ENCODE results near the gene LACTBL1. TPM values are rescaled to one million over a fixed set of nuclear protein-coding genes. Genes with fewer than 3 reads are reported as not detected.
A peak's percentile ranks its signal among the peaks of the same experiment; 100 is the strongest.

The LACTBL1 gene
- total RNA-seq, 1 experiment from 2014 or later = not detected

DNA sequence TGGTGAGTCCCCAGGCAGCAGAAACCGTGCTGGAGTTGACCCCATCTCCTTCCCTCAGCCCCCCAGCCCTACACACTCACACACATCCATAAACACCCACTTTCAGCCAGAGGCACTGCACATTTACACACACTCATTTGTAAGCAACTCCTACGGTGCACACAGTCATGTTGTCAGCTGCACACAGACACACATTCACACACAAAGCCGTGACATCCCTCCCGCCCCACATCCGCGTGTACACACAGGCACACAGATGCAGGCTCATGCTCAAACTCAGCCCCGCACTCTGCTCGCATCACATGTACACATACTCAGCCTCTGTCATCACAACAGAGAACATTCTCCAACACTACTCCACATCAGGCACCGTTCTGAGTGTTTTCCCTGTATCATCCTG, 47.6 kb downstream of the LACTBL1 start:
- H3K4me3 ChIP-seq = no peak overlapping the region
- H3K9me3 ChIP-seq = peaks cover 7% of the 10 kb centered on the region
- DNase-seq = no peak
- H3K27me3 ChIP-seq = 0 out of 2 replicates have a peak, but pooled peaks cover 3% of the 10 kb centered on the region
- no peaks in the 10 kb centered on the region for H3K36me3 ChIP-seq

DNA sequence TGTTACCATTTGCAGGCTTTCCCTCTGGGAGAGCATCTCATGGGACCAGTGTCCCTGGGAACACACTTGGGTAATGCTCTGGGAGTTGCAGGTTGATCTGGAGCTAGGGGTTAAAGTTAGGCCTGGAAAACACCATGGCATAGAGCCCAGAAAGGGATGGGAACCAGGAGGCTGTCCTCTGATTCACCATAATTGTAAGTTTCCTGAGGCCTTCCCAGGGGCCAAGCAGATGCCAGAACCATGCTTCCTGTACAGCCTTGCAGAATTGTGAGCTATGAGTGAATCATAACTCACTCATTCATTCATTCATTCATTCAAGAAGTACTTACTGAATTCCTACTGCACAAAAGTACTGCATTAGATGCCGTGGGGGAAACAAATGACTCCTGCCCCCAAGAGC, 50.0 kb downstream of the LACTBL1 start:
- 0 out of 2 replicates have a peak, but pooled peaks cover 3% of the 10 kb centered on the region for H3K27me3 ChIP-seq
- no peak overlapping the region for H3K4me3 ChIP-seq
- peaks cover 7% of the 10 kb centered on the region for H3K9me3 ChIP-seq
- no peak for DNase-seq
- H3K36me3 ChIP-seq = no peaks in the 10 kb centered on the region

DNA sequence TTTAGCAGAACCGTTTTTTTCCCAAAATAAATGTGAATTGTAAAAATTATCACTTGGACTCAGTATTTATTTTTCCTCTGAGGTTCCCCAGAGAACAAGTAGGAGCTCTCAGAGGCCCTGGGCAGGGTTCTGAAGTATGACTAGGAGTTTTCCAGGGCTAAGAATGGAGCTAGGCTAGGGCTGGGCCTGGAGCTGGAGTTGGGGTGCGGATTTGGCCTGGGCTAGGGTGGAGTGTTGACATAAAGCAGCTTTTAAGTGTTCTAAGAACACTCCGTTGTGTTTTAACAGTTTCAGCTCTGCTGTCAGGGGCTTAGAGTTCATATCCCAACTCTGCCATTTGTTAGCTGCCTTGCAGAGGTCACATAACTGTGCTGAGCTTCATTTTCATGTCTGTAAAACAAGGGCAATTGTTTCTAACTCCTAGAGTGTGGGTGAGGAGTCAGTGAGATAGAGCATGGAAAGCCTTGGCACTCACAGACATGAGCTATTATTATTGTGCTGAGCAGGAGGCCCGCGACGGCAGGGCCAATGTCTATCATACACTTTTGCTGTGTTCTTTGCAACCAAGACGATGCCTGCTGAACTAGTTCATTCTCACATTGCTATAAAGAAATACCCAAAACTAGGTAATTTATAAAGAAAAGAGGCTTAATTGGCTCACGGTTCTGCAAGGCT, 51.1 kb downstream of the LACTBL1 start:
- no peaks in the 10 kb centered on the region for H3K36me3 ChIP-seq
- DNase-seq = no peak
- H3K9me3 ChIP-seq = peaks cover 7% of the 10 kb centered on the region
- 0 out of 2 replicates have a peak, but pooled peaks cover 2% of the 10 kb centered on the region for H3K27me3 ChIP-seq
- H3K4me3 ChIP-seq = no peak overlapping the region

DNA sequence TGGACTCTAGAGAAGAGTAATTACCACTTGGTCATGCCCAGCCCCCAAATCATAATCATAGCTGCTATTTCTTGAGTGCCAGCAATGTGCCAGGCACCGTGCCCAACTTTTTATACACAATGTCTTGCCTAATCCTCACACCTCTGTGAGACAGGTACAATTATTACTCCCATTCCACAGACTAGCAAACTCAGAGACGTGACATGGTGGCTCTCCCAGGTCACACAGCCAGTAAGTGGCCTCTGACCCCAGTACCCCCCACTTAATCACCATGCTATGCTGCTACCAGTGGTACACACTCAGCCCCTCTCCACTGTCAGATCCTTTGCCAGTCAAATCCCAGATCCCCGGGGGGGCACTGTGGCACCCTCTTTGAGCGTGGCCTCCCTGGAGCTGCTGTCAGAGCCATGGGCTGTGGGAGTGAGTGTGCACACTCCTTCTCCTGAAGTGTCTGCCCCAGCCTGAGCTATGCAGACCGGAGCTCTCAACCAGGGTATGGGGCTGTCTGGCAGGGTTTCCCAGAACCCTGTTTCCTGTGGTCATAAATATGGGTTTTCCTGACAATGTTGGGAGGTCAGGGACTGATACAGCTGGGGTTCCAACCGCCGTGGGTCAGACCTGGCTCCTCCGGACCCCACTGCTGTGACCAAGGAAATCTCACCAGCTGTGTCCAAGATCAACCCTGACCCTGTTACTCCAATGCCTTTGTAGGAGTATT, 51.8 kb downstream of the LACTBL1 start:
- DNase-seq = no peak
- no peaks in the 10 kb centered on the region for H3K36me3 ChIP-seq
- H3K27me3 ChIP-seq = no peaks in the 10 kb centered on the region
- H3K9me3 ChIP-seq = peaks cover 7% of the 10 kb centered on the region
- no peak overlapping the region for H3K4me3 ChIP-seq

DNA sequence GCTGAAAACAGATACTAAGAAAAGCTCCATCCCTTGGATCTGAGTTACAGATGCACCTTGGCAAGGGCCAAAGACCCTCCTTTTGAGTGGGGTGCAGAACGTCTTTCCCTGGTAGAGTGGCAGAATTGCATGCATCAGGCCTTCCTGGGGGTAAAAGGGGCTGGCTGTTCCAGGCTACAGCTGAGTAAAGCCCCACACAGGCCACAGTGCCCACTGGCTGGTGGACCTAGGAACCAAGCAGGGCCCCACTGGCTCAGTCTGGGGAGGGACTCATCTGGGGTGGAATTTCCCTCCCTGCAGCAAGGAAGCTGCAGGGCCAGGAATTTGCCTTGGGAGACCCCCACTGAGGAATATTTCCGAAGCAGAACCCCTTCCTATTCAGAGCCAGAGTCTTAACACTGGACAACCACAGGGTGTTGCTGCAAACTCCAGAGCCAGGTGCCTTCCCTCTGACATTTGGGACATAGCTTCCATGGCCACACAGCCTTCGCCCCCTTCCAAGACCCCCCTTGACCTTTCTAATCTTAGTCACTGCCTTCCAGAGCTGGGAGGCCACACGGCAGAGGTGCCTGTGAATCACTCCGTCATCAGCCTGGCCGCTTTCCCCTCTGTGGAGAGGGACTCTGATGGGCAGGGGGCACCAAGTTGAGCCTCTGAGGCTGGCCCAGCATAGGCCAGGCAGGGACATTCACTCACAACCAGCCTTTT, 52.5 kb downstream of the LACTBL1 start:
- DNase-seq = no peak
- Histone ChIP-seq H3K9me3 (peaks cover 7% of the 10 kb centered on the region), H3K36me3 (no peaks in the 10 kb centered on the region), H3K4me3 (no peak overlapping the region), H3K27me3 (no peaks in the 10 kb centered on the region)

DNA sequence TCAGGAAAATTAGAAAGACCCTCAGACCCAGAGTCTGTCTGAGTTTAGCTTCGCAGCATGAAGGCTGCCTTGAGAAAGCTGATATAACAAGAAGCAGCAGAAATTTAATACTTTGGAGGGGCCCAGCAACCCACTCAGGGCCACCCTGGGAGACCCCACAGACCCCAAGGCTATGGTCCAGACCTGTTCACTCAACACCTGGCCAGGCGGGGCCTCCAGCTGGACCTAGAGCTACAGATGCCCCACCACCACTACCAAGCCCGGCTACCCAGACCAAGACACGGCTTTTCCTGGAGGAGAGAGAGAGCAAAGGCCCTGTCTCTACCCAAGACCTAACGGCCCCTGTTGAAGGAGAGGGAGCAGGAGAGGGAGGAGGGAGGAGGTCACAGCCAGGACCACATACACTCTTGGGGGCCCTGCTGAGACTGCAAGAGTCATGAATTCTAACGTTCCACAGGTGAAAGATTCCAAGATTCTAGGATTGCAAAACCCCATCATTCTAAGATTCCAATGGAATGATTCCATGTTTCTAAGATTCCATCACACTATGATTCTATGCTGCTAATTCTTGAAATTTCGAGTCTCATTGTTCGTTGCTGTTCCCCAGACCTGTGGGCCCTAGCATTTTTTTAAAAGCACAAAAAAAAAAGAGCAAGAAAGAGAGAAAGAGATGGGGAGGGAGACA, 53.2 kb downstream of the LACTBL1 start:
- H3K4me3 ChIP-seq = no peak overlapping the region
- no peak for DNase-seq
- no peaks in the 10 kb centered on the region for H3K36me3 ChIP-seq

DNA sequence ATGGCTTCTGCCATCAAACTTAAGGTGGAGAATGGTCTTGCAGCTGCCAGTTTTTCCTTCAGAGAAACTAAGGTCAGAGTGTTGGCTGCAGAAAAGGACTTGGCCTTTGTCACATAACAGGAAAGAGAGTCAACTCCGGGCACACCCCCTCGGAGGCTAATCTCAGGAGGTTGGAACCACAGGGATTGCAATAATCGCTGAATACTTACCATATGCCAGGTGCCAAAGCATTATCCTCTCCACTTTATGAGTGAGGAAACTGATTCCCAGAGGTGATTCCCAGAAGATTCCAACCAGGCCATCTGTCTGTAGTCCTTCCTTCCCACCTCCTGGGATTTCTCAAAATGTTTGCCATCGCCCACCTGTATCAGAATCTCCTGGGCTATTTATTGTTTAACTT, 54.0 kb downstream of the LACTBL1 start:
- Histone ChIP-seq H3K9me3 (peaks cover 7% of the 10 kb centered on the region), H3K36me3 (no peaks in the 10 kb centered on the region)
- no peak for DNase-seq

More for the DNA sequence above, 53.2 kb downstream of the LACTBL1 start:
- peaks cover 7% of the 10 kb centered on the region for H3K9me3 ChIP-seq
- H3K27me3 ChIP-seq = no peaks in the 10 kb centered on the region

DNA sequence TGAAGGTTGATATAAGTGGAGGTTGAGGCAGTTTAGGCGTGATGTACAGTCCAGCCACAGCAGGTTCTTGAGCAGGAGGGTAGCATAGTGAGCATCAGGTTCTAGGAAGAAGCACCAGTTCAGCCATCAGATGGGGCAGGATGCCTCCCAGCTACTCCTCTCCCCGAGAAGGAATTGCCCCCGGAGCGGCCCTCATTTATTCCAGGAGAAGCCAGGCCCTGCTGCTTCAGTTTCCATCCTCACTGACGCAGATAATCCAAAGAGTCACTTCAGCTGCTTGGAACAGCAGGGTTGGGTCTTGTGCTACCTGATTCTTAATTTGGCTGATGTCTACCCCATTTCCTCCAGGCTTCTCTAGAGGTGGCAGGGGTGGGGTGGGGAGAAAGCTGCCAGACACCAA, 54.7 kb downstream of the LACTBL1 start:
- Histone ChIP-seq H3K27me3 (no peaks in the 10 kb centered on the region), H3K9me3 (peaks cover 5% of the 10 kb centered on the region), H3K4me3 (no peak overlapping the region), H3K36me3 (no peaks in the 10 kb centered on the region)
- DNase-seq = no peak

More for the DNA sequence above, 54.0 kb downstream of the LACTBL1 start:
- H3K4me3 ChIP-seq = no peak overlapping the region
- no peaks in the 10 kb centered on the region for H3K27me3 ChIP-seq

DNA sequence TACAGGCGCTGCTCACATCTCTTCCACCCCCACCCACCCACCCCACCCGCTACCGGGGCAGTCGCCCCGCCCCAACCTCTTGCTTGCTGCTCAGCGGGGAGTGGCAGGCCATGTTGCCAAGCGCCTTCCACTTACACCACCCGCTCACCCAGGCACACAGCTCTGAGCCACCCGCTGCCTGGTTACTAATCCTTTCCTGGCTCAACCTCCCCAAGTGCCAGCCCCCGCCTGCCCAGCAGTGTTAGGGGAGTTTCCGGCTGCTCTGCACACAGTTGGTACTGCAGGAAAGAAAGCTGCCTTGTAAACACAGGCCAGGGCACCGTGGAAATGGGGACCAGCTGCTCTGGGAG, 56.2 kb downstream of the LACTBL1 start:
- peak; percentile 78 for DNase-seq

DNA sequence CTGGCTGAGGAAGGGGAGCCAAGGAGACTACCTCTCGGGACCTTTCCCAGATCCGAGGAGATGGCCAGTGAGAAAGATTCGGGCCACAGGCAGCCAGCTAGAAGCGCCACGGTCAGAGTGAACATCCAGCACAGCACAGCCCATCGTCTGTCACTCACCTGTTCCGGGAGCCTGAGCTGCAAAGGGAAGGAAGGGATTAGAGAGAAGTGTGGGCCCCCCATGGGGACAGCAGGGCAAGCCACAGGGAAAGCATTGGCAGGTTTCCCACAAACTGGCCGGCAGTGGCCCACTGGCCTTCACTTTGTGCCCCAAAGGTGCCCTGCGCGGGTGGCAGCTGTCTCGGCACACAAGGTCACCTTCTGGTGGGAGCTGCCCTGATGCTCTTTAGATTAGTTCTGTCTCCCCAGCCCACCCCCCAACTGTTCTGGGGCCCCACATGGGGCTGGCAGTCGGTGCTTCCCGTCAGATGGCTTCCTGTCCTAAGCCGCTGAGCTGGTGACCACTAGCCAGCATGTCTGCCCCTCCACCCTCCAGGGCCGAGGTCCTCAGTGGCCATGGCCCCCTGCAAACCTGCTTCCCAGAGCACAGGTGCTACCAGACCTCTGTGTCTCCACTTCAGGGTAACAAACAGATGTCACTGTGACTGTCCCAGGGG, 56.7 kb downstream of the LACTBL1 start:
- no peaks in the 10 kb centered on the region for H3K27me3 ChIP-seq
- no peaks in the 10 kb centered on the region for H3K36me3 ChIP-seq
- H3K4me3 ChIP-seq = no peak overlapping the region
- H3K9me3 ChIP-seq = no peaks in the 10 kb centered on the region
- no peak for DNase-seq

More for the DNA sequence above, 56.2 kb downstream of the LACTBL1 start:
- Histone ChIP-seq H3K36me3 (no peaks in the 10 kb centered on the region), H3K27me3 (no peaks in the 10 kb centered on the region), H3K4me3 (no peak overlapping the region), H3K9me3 (no peaks in the 10 kb centered on the region)

DNA sequence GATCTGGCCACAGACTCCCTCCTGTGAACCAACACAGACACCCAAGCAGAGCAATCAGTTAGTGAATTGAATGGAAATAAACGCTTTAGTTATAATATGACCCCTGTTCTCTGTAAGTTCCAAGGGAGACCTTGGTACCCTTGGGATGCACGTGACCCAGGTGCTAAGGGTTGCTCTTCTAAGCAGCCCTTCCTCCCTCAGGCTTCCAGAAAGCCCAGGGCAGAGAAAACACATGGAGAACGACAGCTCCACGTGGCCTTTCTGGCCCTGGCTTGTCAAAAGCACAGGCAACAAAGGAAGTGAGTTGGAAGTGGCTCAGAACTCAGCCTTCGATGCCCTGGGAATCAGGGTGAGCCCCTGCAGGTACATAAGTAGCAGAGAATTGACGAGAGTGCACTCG, 57.4 kb downstream of the LACTBL1 start:
- no peaks in the 10 kb centered on the region for H3K9me3 ChIP-seq
- H3K36me3 ChIP-seq = no peaks in the 10 kb centered on the region
- no peaks in the 10 kb centered on the region for H3K27me3 ChIP-seq
- no peak overlapping the region for H3K4me3 ChIP-seq
- no peak for DNase-seq

DNA sequence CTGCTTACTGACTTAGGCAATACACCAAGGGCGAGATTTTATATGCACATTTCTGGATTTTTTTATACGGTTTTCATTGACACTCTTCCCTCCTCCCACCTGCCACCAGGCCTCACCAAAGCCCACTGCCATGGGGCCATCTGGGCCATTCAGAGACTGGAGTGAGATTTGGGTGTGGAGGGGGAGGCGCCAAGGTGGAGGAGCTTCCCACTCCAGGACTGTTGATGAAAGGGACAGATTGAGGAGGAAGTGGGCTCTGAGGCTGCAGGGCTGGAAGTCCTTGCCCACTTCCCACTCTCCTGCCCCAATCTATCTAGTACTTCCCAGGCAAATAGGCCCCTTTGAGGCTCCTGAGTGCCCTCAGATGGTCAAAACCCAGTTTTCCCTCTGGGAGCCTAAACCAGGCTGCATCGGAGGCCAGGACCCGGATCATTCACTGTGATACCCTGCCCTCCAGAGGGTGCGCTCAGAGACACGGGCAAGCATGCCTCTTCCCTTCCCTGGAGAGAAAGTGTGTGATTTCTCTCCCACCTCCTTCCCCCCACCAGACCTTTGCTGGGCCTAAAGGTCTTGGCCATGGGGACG, 57.9 kb downstream of the LACTBL1 start:
- DNase-seq = no peak
- H3K9me3 ChIP-seq = no peaks in the 10 kb centered on the region
- H3K36me3 ChIP-seq = no peaks in the 10 kb centered on the region
- H3K27me3 ChIP-seq = no peaks in the 10 kb centered on the region
- H3K4me3 ChIP-seq = no peak overlapping the region

DNA sequence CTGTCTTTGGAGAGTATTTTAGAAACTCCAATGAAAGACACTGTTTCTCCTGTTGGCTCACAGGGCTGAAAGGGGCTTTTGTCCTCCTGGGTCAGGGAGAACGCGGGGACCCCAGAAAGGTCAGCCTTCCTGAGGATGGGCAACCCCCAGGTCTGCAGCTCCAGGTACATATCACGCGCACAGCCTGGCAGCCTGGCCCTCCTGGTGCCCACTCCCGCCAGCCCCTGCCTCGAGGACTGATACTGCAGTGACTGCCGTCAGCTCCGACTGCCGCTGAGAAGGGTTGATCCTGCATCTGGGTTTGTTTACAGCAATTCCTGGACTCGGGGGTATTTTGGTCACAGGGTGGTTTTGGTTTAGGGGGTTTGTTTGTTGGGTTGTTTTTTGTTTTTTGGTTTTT, 58.5 kb downstream of the LACTBL1 start:
- H3K9me3 ChIP-seq = no peaks in the 10 kb centered on the region
- no peaks in the 10 kb centered on the region for H3K27me3 ChIP-seq
- no peaks in the 10 kb centered on the region for H3K36me3 ChIP-seq
- DNase-seq = no peak
- no peak overlapping the region for H3K4me3 ChIP-seq

DNA sequence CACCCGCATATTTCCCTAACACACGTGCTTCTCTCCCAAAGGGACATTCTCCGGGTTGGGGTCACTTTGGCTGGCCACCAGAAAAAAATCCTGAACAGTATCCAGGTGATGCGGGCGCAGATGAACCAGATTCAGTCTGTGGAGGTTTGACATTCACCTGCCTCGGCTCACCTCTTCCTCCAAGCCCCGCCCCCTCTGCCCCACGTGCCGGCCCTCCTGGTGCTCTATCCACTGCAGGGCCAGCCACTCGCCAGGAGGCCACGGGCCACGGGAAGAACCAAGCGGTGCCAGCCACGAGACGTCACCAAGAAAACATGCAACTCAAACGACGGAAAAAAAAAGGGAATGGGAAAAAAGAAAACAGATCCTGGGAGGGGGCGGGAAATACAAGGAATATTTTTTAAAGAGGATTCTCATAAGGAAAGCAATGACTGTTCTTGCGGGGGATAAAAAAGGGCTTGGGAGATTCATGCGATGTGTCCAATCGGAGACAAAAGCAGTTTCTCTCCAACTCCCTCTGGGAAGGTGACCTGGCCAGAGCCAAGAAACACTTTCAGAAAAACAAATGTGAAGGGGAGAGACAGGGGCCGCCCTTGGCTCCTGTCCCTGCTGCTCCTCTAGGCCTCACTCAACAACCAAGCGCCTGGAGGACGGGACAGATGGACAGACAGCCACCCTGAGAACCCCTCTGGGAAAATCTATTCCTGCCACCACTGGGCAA, 59.1 kb downstream of the LACTBL1 start:
- DNase-seq = no peak
- Histone ChIP-seq H3K9me3 (no peaks in the 10 kb centered on the region), H3K27me3 (no peaks in the 10 kb centered on the region), H3K4me3 (no peak overlapping the region), H3K36me3 (no peaks in the 10 kb centered on the region)

DNA sequence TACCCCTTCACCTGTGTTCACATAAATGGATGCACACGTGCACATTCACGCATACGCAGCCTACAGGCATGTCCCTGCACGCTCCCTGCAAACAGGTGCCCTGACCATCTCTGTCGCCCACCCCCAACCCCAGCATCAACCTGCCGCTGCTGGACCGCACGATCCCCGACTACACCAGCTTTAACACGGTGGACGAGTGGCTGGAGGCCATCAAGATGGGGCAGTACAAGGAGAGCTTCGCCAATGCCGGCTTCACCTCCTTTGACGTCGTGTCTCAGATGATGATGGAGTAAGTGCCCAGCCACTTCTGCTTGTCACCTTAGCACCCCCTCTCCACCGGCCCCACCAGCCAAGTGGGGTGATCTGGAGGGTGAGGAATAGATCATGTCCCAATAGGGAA, 60.4 kb downstream of the LACTBL1 start:
- Histone ChIP-seq H3K4me3 (no peak overlapping the region), H3K27me3 (no peaks in the 10 kb centered on the region), H3K36me3 (no peaks in the 10 kb centered on the region), H3K9me3 (no peaks in the 10 kb centered on the region)
- DNase-seq = no peak
